Measurements from ENCODE around the gene TCF12.

Gene TCF12

GRCh38 chr15:57026016-57026592, 107.7 kb downstream of the TCF12 start:
- no peak for TF ChIP-seq REST (IDR thresholded peaks at IDR 0.05; ENCODE audit: low read depth)
- no peak for TF ChIP-seq EP300 (IDR thresholded peaks at IDR 0.05; ENCODE audit: borderline replicate concordance)
- TF ChIP-seq ZBTB7A (IDR thresholded peaks at IDR 0.05; ENCODE audit: low read depth), result no peak
- TF ChIP-seq TCF12 (IDR thresholded peaks at IDR 0.05; ENCODE audit: low read depth), result no peak
- TF ChIP-seq RAD21 (IDR thresholded peaks at IDR 0.05; ENCODE audit: low read depth), result no peak
- no peak for TF ChIP-seq FOXM1 (IDR thresholded peaks at IDR 0.05; ENCODE audit: borderline replicate concordance, low read depth)
- no peak for TF ChIP-seq TEAD4 (IDR thresholded peaks at IDR 0.05)
- no peak for TF ChIP-seq TAF1 (IDR thresholded peaks at IDR 0.05; ENCODE audit: low read depth)
- TF ChIP-seq USF1 (IDR thresholded peaks at IDR 0.05), result no peak

- TF ChIP-seq YY1 (IDR thresholded peaks at IDR 0.05; ENCODE audit: low read depth), result no peak
- no peak for TF ChIP-seq TCF12 (IDR thresholded peaks at IDR 0.05; ENCODE audit: low read depth)
- TF ChIP-seq TAF1 (IDR thresholded peaks at IDR 0.05; ENCODE audit: low read depth), result no peak
- no peak for TF ChIP-seq TEAD4 (IDR thresholded peaks at IDR 0.05)
- TF ChIP-seq CREB1 (IDR thresholded peaks at IDR 0.05; ENCODE audit: low read depth), result no peak
- TF ChIP-seq EP300 (IDR thresholded peaks at IDR 0.05; ENCODE audit: borderline replicate concordance), result no peak
- TF ChIP-seq EGR1 (IDR thresholded peaks at IDR 0.05), result no peak
- TF ChIP-seq ZBTB7A (IDR thresholded peaks at IDR 0.05; ENCODE audit: low read depth), result no peak
- no peak for TF ChIP-seq NFIC (IDR thresholded peaks at IDR 0.05)
- no peak for TF ChIP-seq RAD21 (IDR thresholded peaks at IDR 0.05; ENCODE audit: low read depth)
- TF ChIP-seq FOXM1 (IDR thresholded peaks at IDR 0.05; ENCODE audit: borderline replicate concordance, low read depth), result no peak
- no peak for TF ChIP-seq CEBPB (IDR thresholded peaks at IDR 0.05)
- TF ChIP-seq REST (IDR thresholded peaks at IDR 0.05; ENCODE audit: low read depth), result no peak
- no peak for TF ChIP-seq MAX (IDR thresholded peaks at IDR 0.05)
- no peak for TF ChIP-seq USF1 (IDR thresholded peaks at IDR 0.05)
Measured at GRCh38 chr15:57027596-57027995, 109.2 kb downstream of the TCF12 start.

GRCh38 chr15:57028176-57028575, 109.7 kb downstream of the TCF12 start:
- no peak for TF ChIP-seq ZBTB7A (IDR thresholded peaks at IDR 0.05; ENCODE audit: low read depth)

GRCh38 chr15:57030011-57030410, 111.6 kb downstream of the TCF12 start:
- TF ChIP-seq CEBPB (IDR thresholded peaks at IDR 0.05) (no peak), REST (IDR thresholded peaks at IDR 0.05; ENCODE audit: low read depth) (no peak), CREB1 (IDR thresholded peaks at IDR 0.05; ENCODE audit: low read depth) (no peak), TEAD4 (IDR thresholded peaks at IDR 0.05) (no peak)

GRCh38 chr15:57031082-57031481, 112.6 kb downstream of the TCF12 start:
- TF ChIP-seq CREB1 (IDR thresholded peaks at IDR 0.05; ENCODE audit: low read depth), result no peak
- TF ChIP-seq ZBTB7A (IDR thresholded peaks at IDR 0.05; ENCODE audit: low read depth), result no peak
- TF ChIP-seq FOXM1 (IDR thresholded peaks at IDR 0.05; ENCODE audit: borderline replicate concordance, low read depth), result no peak
- no peak for TF ChIP-seq TAF1 (IDR thresholded peaks at IDR 0.05; ENCODE audit: low read depth)
- TF ChIP-seq CEBPB (IDR thresholded peaks at IDR 0.05), result no peak
- TF ChIP-seq TEAD4 (IDR thresholded peaks at IDR 0.05), result no peak
- no peak for TF ChIP-seq MAX (IDR thresholded peaks at IDR 0.05)
- no peak for TF ChIP-seq TCF12 (IDR thresholded peaks at IDR 0.05; ENCODE audit: low read depth)
- TF ChIP-seq NFIC (IDR thresholded peaks at IDR 0.05), result no peak
- TF ChIP-seq REST (IDR thresholded peaks at IDR 0.05; ENCODE audit: low read depth), result no peak
- TF ChIP-seq USF1 (IDR thresholded peaks at IDR 0.05), result no peak
- TF ChIP-seq RAD21 (IDR thresholded peaks at IDR 0.05; ENCODE audit: low read depth), result no peak
- no peak for TF ChIP-seq EGR1 (IDR thresholded peaks at IDR 0.05)
- no peak for TF ChIP-seq EP300 (IDR thresholded peaks at IDR 0.05; ENCODE audit: borderline replicate concordance)
- TF ChIP-seq YY1 (IDR thresholded peaks at IDR 0.05; ENCODE audit: low read depth), result no peak
